Effector memory CD4-positive, alpha-beta T cell (primary cell): ENCODE data around the gene TIMM50.

ENCODE experiments used
- DNase-seq, 3 donors: peaks; one replicate each; pipeline ENCODE4 v3.0.0-alpha.2; 2020
- H3K27ac ChIP-seq: 2 replicates; pipeline ENCODE4 v1.7.0; 2013; ENCODE audit warnings: mild to moderate bottlenecking, low read length, moderate library complexity; ENCODE audit not compliant: insufficient read depth, poor library complexity, severe bottlenecking
- H3K27me3 ChIP-seq: replicated peaks from 2 replicates; pipeline ENCODE4 v1.7.0; 2013; ENCODE audit warnings: mild to moderate bottlenecking, low read length; ENCODE audit not compliant: insufficient read depth, control insufficient read depth, poor library complexity, severe bottlenecking
- H3K36me3 ChIP-seq: 2 replicates; pipeline ENCODE4 v1.7.0; 2013; ENCODE audit warnings: mild to moderate bottlenecking, low read length, moderate library complexity; ENCODE audit not compliant: control insufficient read depth, insufficient read depth
- H3K4me1 ChIP-seq: 2 replicates; pipeline ENCODE4 v1.7.0; 2013; ENCODE audit warnings: low read length, mild to moderate bottlenecking; ENCODE audit not compliant: control insufficient read depth, insufficient read depth, poor library complexity, severe bottlenecking
- H3K4me3 ChIP-seq: 2 replicates; pipeline ENCODE4 v1.7.0; 2013; ENCODE audit warnings: low read length, low read depth, mild to moderate bottlenecking; ENCODE audit not compliant: insufficient read depth, poor library complexity, severe bottlenecking
- H3K9me3 ChIP-seq: 2 replicates; pipeline ENCODE4 v1.7.0; 2013; ENCODE audit warnings: mild to moderate bottlenecking, low read length, moderate library complexity; ENCODE audit not compliant: control insufficient read depth

Gene TIMM50

DNA sequence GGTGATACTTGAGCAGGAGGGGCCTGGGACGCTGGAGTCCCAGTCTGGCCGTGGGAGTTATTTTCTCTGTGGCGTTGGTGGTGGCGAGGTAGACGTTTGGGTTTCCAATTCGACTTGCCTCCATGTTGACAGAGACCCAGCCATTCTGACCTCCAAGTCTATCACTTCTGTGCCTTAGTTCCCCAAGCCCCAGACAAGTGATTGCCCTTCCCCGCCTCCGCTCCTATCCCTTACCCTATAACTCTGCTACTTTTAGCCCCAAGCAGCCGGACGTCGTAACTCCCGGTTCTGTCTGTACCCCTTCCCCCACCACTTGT is 549 bp downstream of the TIMM50 start:
- Histone ChIP-seq H3K9me3 (no peaks in the 10 kb centered on the region), H3K36me3 (peaks cover 15% of the 10 kb centered on the region), H3K4me1 (peaks cover 14% of the 10 kb centered on the region), H3K27ac (peak overlapping the region; percentile 79), H3K4me3 (peak overlapping the region; percentile 91), H3K27me3 (no peaks in the 10 kb centered on the region)
- DNase-seq: no peak

DNA sequence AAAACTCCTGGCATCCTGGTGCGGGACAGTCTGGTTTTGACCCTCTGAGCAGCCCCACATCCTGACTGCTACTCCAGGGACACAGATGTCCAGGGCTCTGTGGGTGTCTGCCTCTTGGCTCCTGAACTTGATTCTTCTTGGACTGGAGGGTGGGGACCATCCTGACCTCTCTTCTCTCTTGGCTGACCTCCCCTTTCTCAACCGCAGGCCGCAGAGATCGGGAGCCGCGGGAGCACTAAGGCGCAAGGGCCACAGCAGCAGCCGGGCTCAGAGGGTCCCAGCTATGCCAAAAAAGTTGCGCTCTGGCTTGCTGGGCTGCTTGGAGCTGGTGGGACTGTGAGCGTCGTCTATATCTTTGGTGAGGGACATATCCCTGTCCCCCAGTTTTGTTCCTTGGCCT is 1.0 kb downstream of the TIMM50 start:
- Histone ChIP-seq H3K27me3 (no peaks in the 10 kb centered on the region), H3K9me3 (no peaks in the 10 kb centered on the region), H3K4me1 (peaks cover 14% of the 10 kb centered on the region), H3K36me3 (peaks cover 14% of the 10 kb centered on the region), H3K4me3 (peak overlapping the region; percentile 91), H3K27ac (peak overlapping the region; percentile 79)
- no peak for DNase-seq

DNA sequence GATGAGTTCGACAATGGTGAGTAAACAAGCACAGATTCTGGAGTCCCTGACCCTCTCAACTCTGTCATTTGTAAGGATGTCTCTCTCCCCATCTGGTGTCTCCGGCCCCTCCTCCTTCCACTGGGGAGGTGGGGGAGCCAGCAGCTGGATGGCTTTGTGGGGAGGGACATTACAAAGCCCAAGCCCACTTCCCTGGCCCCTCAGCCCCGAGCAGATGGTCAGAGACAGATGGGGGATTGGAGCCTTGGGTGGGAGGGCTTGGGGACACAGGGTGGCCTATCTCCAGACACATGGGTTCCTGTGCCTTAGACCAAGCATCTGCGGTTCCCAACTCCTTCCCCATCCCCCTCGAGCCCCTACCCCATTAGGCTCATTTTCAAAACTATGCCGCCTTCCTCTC is 2.5 kb downstream of the TIMM50 start:
- no peak for DNase-seq
- H3K36me3 ChIP-seq: peaks cover 22% of the 10 kb centered on the region
- H3K4me3 ChIP-seq: no peak overlapping the region
- peaks cover 14% of the 10 kb centered on the region for H3K4me1 ChIP-seq
- H3K9me3 ChIP-seq: no peaks in the 10 kb centered on the region
- no peak overlapping the region for H3K27ac ChIP-seq
- no peaks in the 10 kb centered on the region for H3K27me3 ChIP-seq

GRCh38 chr19:39489756-39490155 is 9.1 kb downstream of the TIMM50 start:
- peaks cover 47% of the 10 kb centered on the region for H3K36me3 ChIP-seq
- no peaks in the 10 kb centered on the region for H3K27me3 ChIP-seq
- no peaks in the 10 kb centered on the region for H3K4me1 ChIP-seq
- no peak overlapping the region for H3K27ac ChIP-seq
- no peaks in the 10 kb centered on the region for H3K9me3 ChIP-seq
- DNase-seq: no peak
- no peak overlapping the region for H3K4me3 ChIP-seq

DNA sequence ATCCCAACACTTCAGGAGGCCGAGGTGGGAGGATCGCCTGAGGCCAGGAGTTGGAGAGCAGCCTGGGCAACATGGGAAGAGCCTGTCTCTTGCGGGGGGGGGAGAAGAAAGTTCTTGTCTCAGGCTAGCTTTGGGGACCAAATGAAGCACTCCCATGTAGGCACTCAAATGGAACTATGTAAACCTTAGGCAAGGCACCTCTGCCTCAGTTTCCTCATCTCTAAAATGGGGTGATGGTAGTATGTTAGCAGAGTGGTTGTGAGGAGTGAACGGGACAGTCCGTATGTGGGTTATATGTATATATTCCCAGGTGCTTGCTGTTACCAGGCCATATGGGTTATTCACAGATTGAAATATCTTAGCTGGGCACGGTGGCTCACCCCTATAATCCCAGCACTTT is 11.6 kb downstream of the TIMM50 start:
- no peaks in the 10 kb centered on the region for H3K4me1 ChIP-seq
- no peaks in the 10 kb centered on the region for H3K27me3 ChIP-seq
- H3K9me3 ChIP-seq: no peaks in the 10 kb centered on the region
- no peak overlapping the region for H3K4me3 ChIP-seq
- H3K27ac ChIP-seq: no peak overlapping the region
- DNase-seq: no peak
- H3K36me3 ChIP-seq: peaks cover 29% of the 10 kb centered on the region

DNA sequence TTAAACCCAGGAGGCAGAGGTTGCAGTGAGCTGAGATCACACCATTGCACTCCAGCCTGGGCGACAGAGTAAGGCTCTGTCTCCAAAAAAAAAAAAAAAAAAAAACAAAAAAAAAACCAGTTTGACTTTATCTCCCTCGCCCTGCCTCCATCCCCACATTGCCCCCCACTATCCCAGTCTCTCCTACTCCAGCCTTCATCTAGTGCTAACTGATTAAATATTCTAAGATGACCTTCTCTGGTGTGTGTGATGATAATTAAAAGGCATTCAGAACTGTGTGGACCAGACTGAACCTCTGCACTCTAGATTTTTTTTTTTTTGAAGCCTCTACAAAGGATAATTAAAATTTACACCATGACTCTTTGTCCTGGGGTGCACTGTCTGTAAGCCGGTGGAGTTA is 12.2 kb downstream of the TIMM50 start:
- no peaks in the 10 kb centered on the region for H3K9me3 ChIP-seq
- H3K4me1 ChIP-seq: peaks cover 2% of the 10 kb centered on the region
- no peak for DNase-seq
- H3K4me3 ChIP-seq: no peak overlapping the region
- no peak overlapping the region for H3K27ac ChIP-seq
- H3K36me3 ChIP-seq: peaks cover 28% of the 10 kb centered on the region
- peaks cover 4% of the 10 kb centered on the region for H3K27me3 ChIP-seq

DNA sequence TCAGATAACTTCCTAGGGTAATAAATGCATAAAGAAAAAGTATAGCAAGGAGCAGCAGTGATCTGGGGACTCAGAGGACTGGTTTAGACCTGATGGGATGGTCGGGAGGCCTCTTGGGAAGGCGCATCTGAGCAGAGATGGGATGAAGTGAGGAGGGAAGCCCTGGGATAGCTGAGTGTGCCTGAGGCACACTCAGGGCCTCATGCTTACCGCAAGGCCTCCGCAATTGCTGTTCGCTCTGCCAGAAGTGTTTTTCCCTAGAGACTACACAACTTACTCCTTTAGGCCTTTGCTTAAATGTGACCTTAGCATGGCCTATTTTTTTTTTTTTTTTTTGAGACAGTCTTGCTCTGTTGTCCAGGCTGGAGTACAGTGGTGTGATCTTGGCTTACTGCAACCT is 14.0 kb downstream of the TIMM50 start:
- Histone ChIP-seq H3K27ac (no peak overlapping the region), H3K4me1 (peaks cover 18% of the 10 kb centered on the region), H3K27me3 (peaks cover 23% of the 10 kb centered on the region), H3K4me3 (no peak overlapping the region), H3K36me3 (peaks cover 11% of the 10 kb centered on the region), H3K9me3 (no peaks in the 10 kb centered on the region)
- no peak for DNase-seq

DNA sequence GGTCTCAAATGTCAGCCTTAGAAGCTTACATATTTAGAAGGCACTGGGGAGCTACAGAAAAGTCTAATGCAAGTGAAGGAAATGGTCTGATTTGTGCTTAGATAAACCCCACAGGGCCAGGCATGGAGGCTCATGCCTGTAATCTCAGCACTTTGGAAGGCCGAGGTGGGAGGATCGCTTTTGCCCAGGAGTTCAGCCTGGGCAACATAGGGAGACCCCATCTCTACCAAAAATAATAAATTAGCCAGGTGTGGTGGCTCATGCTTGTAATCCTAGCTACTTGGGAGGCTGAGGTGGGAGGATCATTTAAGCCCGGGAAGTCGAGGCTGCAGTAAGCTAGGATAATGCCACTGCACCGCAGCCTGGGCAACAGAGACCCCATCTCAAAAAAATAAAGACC is 15.4 kb downstream of the TIMM50 start:
- peaks cover 33% of the 10 kb centered on the region for H3K27me3 ChIP-seq
- H3K4me3 ChIP-seq: no peak overlapping the region

DNA sequence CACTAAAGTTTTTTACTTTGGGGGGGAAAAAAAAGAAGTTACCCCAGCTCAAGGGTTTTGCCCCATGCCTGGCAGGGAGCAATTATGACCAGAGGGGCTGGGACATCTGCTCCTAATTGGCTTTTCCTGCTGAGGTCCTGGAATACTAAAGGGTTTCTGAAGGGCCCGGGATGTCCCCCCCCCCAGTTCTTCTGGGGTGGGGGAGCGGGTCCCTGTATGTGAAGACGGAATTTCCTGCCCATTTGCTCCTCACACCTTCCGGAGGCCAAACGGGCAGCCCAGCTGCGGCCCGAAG is 17.0 kb downstream of the TIMM50 start:
- no peak for DNase-seq
- Histone ChIP-seq H3K9me3 (no peaks in the 10 kb centered on the region), H3K4me1 (peaks cover 18% of the 10 kb centered on the region), H3K36me3 (no peaks in the 10 kb centered on the region), H3K27ac (no peak overlapping the region), H3K27me3 (peaks cover 33% of the 10 kb centered on the region), H3K4me3 (peak overlapping the region; percentile 20)

More for the DNA sequence above, 15.4 kb downstream of the TIMM50 start:
- H3K9me3 ChIP-seq: no peaks in the 10 kb centered on the region
- H3K27ac ChIP-seq: no peak overlapping the region
- H3K4me1 ChIP-seq: peaks cover 18% of the 10 kb centered on the region
- DNase-seq: no peak
- H3K36me3 ChIP-seq: no peaks in the 10 kb centered on the region

- no peak overlapping the region for H3K27ac ChIP-seq
- peak overlapping the region; percentile 20 for H3K4me3 ChIP-seq
- peaks cover 34% of the 10 kb centered on the region for H3K27me3 ChIP-seq
- no peaks in the 10 kb centered on the region for H3K36me3 ChIP-seq
- H3K9me3 ChIP-seq: no peaks in the 10 kb centered on the region
- no peak for DNase-seq
- peaks cover 21% of the 10 kb centered on the region for H3K4me1 ChIP-seq
Observed at GRCh38 chr19:39497996-39498797, 17.6 kb downstream of the TIMM50 start.
